GM12878 (cell line): ENCODE measurements around the gene AKAP1. TPM values are rescaled to one million over a fixed set of nuclear protein-coding genes. Genes with fewer than 3 reads are reported as not detected.

ENCODE experiments used
- ATAC-seq: fragments of 200-7000 bp; cut with Tn5 transposase; 3 replicates; pipeline ENCODE4 v1.9.1; 2020; ENCODE audit warnings: mild to moderate bottlenecking, moderate library complexity
- BruUV-seq: library from RNA; stranded (reverse); fragments of 400-500 nt; replicated peaks from 2 replicates; lab custom pipeline; 2021; lab: Mats Ljungman, UMichigan
- CTCF ChIA-PET: fragments of 300-600 bp; sonication (Branson Sonifier 250); formaldehyde crosslinking; extraction: SDS; loops from one replicate; lab custom pipeline; 2021; ENCODE audit warnings: inconsistent platforms; lab: Yijun Ruan, JAX
- POLR2A ChIA-PET: fragments of 350-600 bp; formaldehyde crosslinking; extraction: SDS; loops from one replicate; lab custom pipeline; 2021; ENCODE audit warnings: inconsistent platforms; lab: Charles Lee
- RAD21 ChIA-PET: fragments of 300-600 bp; sonication (Branson Sonifier 250); formaldehyde crosslinking; loops from one replicate; lab custom pipeline; 2023; ENCODE audit warnings: antibody characterized with exemption; ENCODE audit not compliant: unreplicated experiment; lab: Charles Lee
- SMC1A ChIA-PET: fragments of 300-600 bp; sonication (Branson Sonifier 250); formaldehyde crosslinking; loops from one replicate; lab custom pipeline; 2023; ENCODE audit not compliant: unreplicated experiment, uncharacterized antibody; lab: Charles Lee
- DNase-seq: peaks from one replicate; pipeline ENCODE4 v3.0.0-alpha.2; 2011; ENCODE audit warnings: low read depth, low spot score
- FAIRE-seq: peaks from 3 replicates; lab custom pipeline; 2011; peaks lifted over from hg19 to GRCh38; lab: Jason Lieb, UNC
- H2AFZ ChIP-seq: 2 replicates; pipeline ENCODE4 v1.6.0; 2011; ENCODE audit warnings: low read depth, low read length, control low read depth; ENCODE audit not compliant: control insufficient read depth
- H3K27ac ChIP-seq: 2 replicates; pipeline ENCODE4 v1.5.1; 2011; ENCODE audit warnings: control low read depth; ENCODE audit not compliant: control insufficient read depth, insufficient read depth
- H3K27me3 ChIP-seq, 2 experiments: replicated peaks in 1 of 2; 2 replicates each; pipeline versions ENCODE4 v1.6.0 to v1.6.1; 2011; ENCODE audit warnings: low read length in 1 of 2; ENCODE audit not compliant: control insufficient read depth in 2 of 2, insufficient read depth in 2 of 2
- H3K36me3 ChIP-seq, 2 experiments: 2 replicates each; pipeline ENCODE4 v1.5.1; 2011; ENCODE audit warnings: low read length in 1 of 2; ENCODE audit not compliant: control insufficient read depth in 2 of 2, insufficient read depth in 2 of 2
- H3K4me1 ChIP-seq: 2 replicates; pipeline ENCODE4 v1.6.1; 2011; ENCODE audit warnings: mild to moderate bottlenecking, low read length, moderate library complexity, mixed read lengths; ENCODE audit not compliant: control insufficient read depth, insufficient read depth
- H3K4me2 ChIP-seq: 2 replicates; pipeline ENCODE4 v1.6.0; 2011; ENCODE audit warnings: control low read depth; ENCODE audit not compliant: control insufficient read depth, insufficient read depth
- H3K4me3 ChIP-seq: fragments of 200-600 bp; sonication (generic); 2 replicates; pipeline ENCODE4 v1.5.1; 2016
- H3K79me2 ChIP-seq: 2 replicates; pipeline ENCODE4 v1.6.0; 2011; ENCODE audit warnings: low read length; ENCODE audit not compliant: control insufficient read depth, insufficient read depth
- H3K9ac ChIP-seq: 2 replicates; pipeline ENCODE4 v1.8.0; 2011; ENCODE audit warnings: low read length, control low read depth, mixed read lengths; ENCODE audit not compliant: control insufficient read depth, insufficient read depth
- H3K9me3 ChIP-seq: replicated peaks from 3 replicates; pipeline ENCODE4 v1.5.1; 2011; ENCODE audit warnings: mild to moderate bottlenecking, low read length; ENCODE audit not compliant: control insufficient read depth, insufficient read depth
- H4K20me1 ChIP-seq: 2 replicates; pipeline ENCODE4 v1.6.0; 2011; ENCODE audit not compliant: control insufficient read depth, insufficient read depth
- CEBPZ ChIP-seq: fragments of 150-350 bp; IDR thresholded peaks from 2 replicates; pipeline ENCODE4 v1.6.1; 2016; ENCODE audit warnings: low read depth, low read length
- NR2C1 ChIP-seq: fragments of 450-650 bp; IDR thresholded peaks from 2 replicates; pipeline ENCODE4 v1.6.1; 2017; ENCODE audit warnings: antibody characterized with exemption, mild to moderate bottlenecking, moderate library complexity
- SP1 ChIP-seq: IDR thresholded peaks from one replicate; pipeline ENCODE4 v1.6.1; 2011; ENCODE audit warnings: low read depth, low read length
- ZBTB40 ChIP-seq: fragments of 450-650 bp; IDR thresholded peaks from 2 replicates; pipeline ENCODE4 v1.6.1; 2016; ENCODE audit warnings: mild to moderate bottlenecking, moderate library complexity, borderline replicate concordance
- ZNF687 ChIP-seq: fragments of 450-650 bp; IDR thresholded peaks from 2 replicates; pipeline ENCODE4 v1.6.1; 2017; ENCODE audit warnings: mild to moderate bottlenecking, moderate library complexity
- WGBS: methylation state at CpG from one replicate; pipeline ENCODE4 v1.1.6; 2016; ENCODE audit warnings: low lambda C conversion rate; ENCODE audit not compliant: insufficient replicate concordance, insufficient coverage; ENCODE audit errors: missing lambda C conversion rate; 5-methylcytosine and 5-hydroxymethylcytosine counted together
- in situ Hi-C: fragments of 300-500 bp; cut with MboI; formaldehyde crosslinking; loops from 9 replicates; pipeline ENCODE4 v1.14.3; 2018; ENCODE audit warnings: mixed read lengths
- intact Hi-C: fragments of 100-400 bp; cut with micrococcal nuclease; formaldehyde crosslinking; loops from one replicate; pipeline ENCODE4 v1.14.2; 2022; ENCODE audit not compliant: unreplicated experiment
- polyA plus RNA-seq, 11 experiments: library from polyadenylated mRNA; depleted of rRNA in 4 of 11; unstranded in 6 of 11; stranded (reverse) in 5 of 11; fragments of >200 nt; fragmentation: Nextera tagmentation in 4 of 11; fragmentation: Illumina TruSeq in 1 of 11; extraction: Ambion mirVana in 4 of 11; extraction: Trizol in 1 of 11; gene quantifications; 1 replicate in 1 of 11; 2 replicates in 10 of 11; pipeline versions ENCODE4 v1.2.1 to v1.2.3, GENCODE V29; 2011 to 2016; ENCODE audit warnings: inconsistent platforms in 2 of 11, missing spikeins in 2 of 11, low read depth in 1 of 11
- total RNA-seq, 4 experiments: library from RNA; depleted of rRNA in 3 of 4; stranded (reverse); fragments of >200 nt in 3 of 4; fragmentation: Illumina TruSeq in 1 of 4; extraction: Trizol in 1 of 4; gene quantifications; 2 replicates each; pipeline versions ENCODE4 v1.2.1 to v1.2.3, GENCODE V29; 2013 to 2021

Gene AKAP1
- total and polyA plus RNA-seq, 10 of the 15 experiments (the other 5 are each of a cell fraction or from before 2014, with no cell fraction given): 11.9 to 50.5 (median 38.1) TPM

- TF ChIP-seq CEBPZ (no peak), SP1 (no peak)
These were observed 83.6 kb downstream of the AKAP1 start (continued) for GRCh38 chr17:57168695-57169094.

GRCh38 chr17:57170866-57171265 is 85.8 kb downstream of the AKAP1 start:
- H3K4me3 ChIP-seq: no peak overlapping the region
- no peak for TF ChIP-seq ZNF687
- no peak for TF ChIP-seq ZBTB40
- no peak for TF ChIP-seq NR2C1

More at GRCh38 chr17:57170866-57171265, 85.8 kb downstream of the AKAP1 start:
- peaks cover 13% of the 10 kb centered on the region for H3K4me1 ChIP-seq
- peaks cover 2% of the 10 kb centered on the region; the same call in 2 of the 3 replicates for H3K9me3 ChIP-seq
- FAIRE-seq (no peak), ATAC-seq (no peak), DNase-seq (no peak)
- intact Hi-C loops (loop anchor here (10.0 kb wide), 1 partner anchor 274 kb away; no protein-coding TSS in a partner anchor), in situ Hi-C loops (no loop called here)
- no peak overlapping the region for H3K9ac ChIP-seq
- SMC1A ChIA-PET: interaction anchor here (0.7 kb wide), 1 partner anchor 72 kb away, joined by 3 read pairs; no protein-coding TSS in a partner anchor
- H4K20me1 ChIP-seq: no peaks in the 10 kb centered on the region
- no peak overlapping the region for H2AFZ ChIP-seq
- H3K27me3 ChIP-seq: no peaks in the 10 kb centered on the region
- RAD21 ChIA-PET: no interaction called here
- H3K79me2 ChIP-seq: no peaks in the 10 kb centered on the region
- CTCF ChIA-PET: interaction anchor here (1.0 kb wide), 1 partner anchor 72 kb away, joined by 3 read pairs; no protein-coding TSS in a partner anchor
- no peak overlapping the region for H3K4me2 ChIP-seq
- no peaks in the 10 kb centered on the region for H3K36me3 ChIP-seq
- POLR2A ChIA-PET: no interaction called here
- no peak overlapping the region for H3K27ac ChIP-seq
- no TSS peak for BruUV-seq
- WGBS: 42% methylated on average over 4 of the region's 4 CpGs
